Measurements from ENCODE around the gene PWWP2B.

PWWP2B gene

GRCh38 chr10:132401401-132402118 lies 4.6 kb downstream of the PWWP2B start:
- no peak overlapping the region for H3K4me3 ChIP-seq (ENCODE audit: control insufficient read depth, low read depth, low read length)
- TF ChIP-seq CTCF (IDR thresholded peaks at IDR 0.05; ENCODE audit: control insufficient read depth, insufficient read depth, low read depth, low read length, missing control alignments), result no peak
- no peak for DNase-seq (ENCODE audit: low read depth)

GRCh38 chr10:132402781-132403241 lies 5.8 kb downstream of the PWWP2B start:
- no peak for TF ChIP-seq CTCF (IDR thresholded peaks at IDR 0.05; ENCODE audit: control insufficient read depth, insufficient read depth, low read depth, low read length, missing control alignments)
- DNase-seq (ENCODE audit: low read depth), result no peak
- H3K4me3 ChIP-seq (ENCODE audit: control insufficient read depth, low read depth, low read length), result no peak overlapping the region

DNA sequence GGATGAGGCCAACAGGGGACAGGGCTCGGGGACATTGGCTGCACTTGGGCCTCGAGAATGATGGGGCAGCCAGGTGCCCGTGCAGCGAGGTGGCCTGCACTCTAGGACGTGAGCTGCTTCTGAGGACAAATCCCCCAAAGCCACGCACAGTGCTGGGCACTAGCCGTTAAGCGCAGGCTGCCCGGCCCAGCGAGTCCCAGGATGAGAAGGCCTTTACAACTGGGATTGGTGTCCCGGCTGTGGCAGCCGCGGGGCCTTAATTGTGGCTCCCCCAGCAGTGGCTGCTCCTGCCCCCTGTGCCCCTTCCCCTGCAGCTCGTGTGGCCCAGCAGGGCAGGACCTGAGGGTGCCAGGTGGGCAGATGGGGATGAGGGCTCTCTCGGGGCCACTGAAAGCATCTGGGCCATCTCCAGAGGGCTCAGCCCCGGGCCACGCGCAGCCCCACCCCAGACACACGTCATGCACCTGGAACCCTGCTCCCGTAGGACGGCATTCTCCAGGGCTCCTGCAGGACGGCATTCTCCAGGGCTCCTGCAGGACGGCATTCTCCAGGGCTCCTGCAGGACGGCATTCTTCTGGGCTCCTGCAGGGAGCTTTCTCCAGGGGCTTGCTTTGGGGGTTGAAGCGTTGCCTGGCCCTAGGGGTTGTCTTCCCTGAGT lies 6.6 kb downstream of the PWWP2B start:
- no peak for TF ChIP-seq CTCF (IDR thresholded peaks at IDR 0.05; ENCODE audit: control insufficient read depth, insufficient read depth, low read depth, low read length, missing control alignments)
- no peak overlapping the region for H3K4me3 ChIP-seq (ENCODE audit: control insufficient read depth, low read depth, low read length)
- no peak for DNase-seq (ENCODE audit: low read depth)

- no peak for TF ChIP-seq CTCF (IDR thresholded peaks at IDR 0.05; ENCODE audit: control insufficient read depth, insufficient read depth, low read depth, low read length, missing control alignments)
- DNase-seq (ENCODE audit: low read depth), result no peak
- H3K4me3 ChIP-seq (ENCODE audit: control insufficient read depth, low read depth, low read length), result no peak overlapping the region
These were observed 7.3 kb downstream of the PWWP2B start for GRCh38 chr10:132404169-132404880.

DNA sequence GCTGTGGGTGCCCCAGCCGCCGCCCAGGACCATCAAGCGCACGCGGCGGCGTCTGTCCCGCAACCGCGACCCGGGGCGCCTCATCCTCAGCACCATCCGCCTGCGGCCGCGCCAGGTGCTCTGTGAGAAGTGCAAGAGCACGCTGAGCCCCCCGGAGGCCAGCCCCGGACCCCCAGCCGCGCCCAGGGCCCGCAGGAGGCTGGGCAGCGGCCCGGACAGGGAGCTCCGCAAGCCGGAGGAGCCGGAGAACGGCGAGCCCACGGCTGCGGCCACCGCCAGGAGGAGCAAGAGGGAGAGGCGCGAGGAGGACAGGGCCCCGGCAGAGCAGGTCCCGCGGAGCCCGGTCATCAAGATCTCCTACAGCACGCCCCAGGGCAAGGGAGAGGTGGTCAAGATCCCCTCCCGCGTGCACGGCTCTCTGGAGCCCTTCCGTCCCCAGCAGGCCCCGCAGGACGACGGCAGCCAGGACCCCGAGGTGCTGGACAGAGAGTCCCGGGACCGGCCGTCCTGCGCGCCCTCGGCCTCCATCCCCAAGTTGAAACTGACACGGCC lies 8.0 kb downstream of the PWWP2B start:
- no peak for TF ChIP-seq CTCF (IDR thresholded peaks at IDR 0.05; ENCODE audit: control insufficient read depth, insufficient read depth, low read depth, low read length, missing control alignments)
- DNase-seq (ENCODE audit: low read depth), result no peak
- no peak overlapping the region for H3K4me3 ChIP-seq (ENCODE audit: control insufficient read depth, low read depth, low read length)

DNA sequence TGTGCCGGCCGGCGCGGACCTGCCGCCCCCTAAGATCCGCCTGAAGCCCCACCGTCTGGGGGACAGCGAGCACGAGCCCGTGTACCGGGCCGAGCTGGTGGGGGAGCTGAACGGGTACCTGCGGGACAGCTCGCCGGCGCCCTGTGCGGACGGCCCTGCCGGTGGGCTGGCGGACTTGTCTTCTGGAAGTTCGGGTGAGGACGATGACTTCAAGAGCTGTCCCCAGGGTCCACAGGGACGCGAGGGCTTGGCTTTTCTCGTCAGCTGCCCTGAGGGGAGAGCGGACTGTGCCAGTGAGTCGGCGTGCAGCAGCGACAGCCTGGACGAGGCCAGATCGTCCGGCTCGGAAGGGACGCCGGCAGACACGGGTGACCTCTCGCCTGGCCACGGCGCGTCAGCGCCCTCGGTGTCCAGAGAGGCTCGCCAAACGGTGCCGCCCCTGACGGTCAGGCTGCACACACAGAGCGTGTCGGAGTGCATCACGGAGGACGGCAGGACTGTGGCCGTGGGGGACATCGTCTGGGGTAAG lies 8.5 kb downstream of the PWWP2B start:
- no peak for DNase-seq (ENCODE audit: low read depth)
- H3K4me3 ChIP-seq (ENCODE audit: control insufficient read depth, low read depth, low read length), result no peak overlapping the region
- TF ChIP-seq CTCF (IDR thresholded peaks at IDR 0.05; ENCODE audit: control insufficient read depth, insufficient read depth, low read depth, low read length, missing control alignments), result no peak
